GM10248 (cell line): ENCODE measurements around the gene WDFY4.

ENCODE experiments used
- CTCF ChIA-PET: fragments of 300-600 bp; sonication (Branson Sonifier 250); formaldehyde crosslinking; extraction: SDS; loops from one replicate; lab custom pipeline; 2021; ENCODE audit warnings: antibody characterized with exemption; lab: Yijun Ruan, JAX
- POLR2A ChIA-PET: fragments of 350-650 bp; sonication (Branson Sonifier 250); formaldehyde crosslinking; extraction: SDS; loops from one replicate; lab custom pipeline; 2020; ENCODE audit warnings: antibody characterized with exemption; lab: Yijun Ruan, JAX
- DNase-seq: peaks from one replicate; pipeline ENCODE4 v3.0.0; 2012; ENCODE audit errors: extremely low spot score
- TF ChIP-seq, protein P1 (sequence below): IDR thresholded peaks from 2 replicates; pipeline ENCODE4 v1.5.1; 2012; ENCODE audit warnings: mild to moderate bottlenecking, low read depth; ENCODE audit errors: extremely low read depth, missing control alignments, control extremely low read depth

Gene WDFY4

GRCh38 chr10:48796713-48797245 lies 112.1 kb downstream of the WDFY4 start:
- ChIA-PET CTCF (interaction anchor here (1.1 kb wide), 1 partner anchor 12 kb away, joined by 4 read pairs; no protein-coding TSS in a partner anchor), POLR2A (no interaction called here)
- TF ChIP-seq, protein P1, sequence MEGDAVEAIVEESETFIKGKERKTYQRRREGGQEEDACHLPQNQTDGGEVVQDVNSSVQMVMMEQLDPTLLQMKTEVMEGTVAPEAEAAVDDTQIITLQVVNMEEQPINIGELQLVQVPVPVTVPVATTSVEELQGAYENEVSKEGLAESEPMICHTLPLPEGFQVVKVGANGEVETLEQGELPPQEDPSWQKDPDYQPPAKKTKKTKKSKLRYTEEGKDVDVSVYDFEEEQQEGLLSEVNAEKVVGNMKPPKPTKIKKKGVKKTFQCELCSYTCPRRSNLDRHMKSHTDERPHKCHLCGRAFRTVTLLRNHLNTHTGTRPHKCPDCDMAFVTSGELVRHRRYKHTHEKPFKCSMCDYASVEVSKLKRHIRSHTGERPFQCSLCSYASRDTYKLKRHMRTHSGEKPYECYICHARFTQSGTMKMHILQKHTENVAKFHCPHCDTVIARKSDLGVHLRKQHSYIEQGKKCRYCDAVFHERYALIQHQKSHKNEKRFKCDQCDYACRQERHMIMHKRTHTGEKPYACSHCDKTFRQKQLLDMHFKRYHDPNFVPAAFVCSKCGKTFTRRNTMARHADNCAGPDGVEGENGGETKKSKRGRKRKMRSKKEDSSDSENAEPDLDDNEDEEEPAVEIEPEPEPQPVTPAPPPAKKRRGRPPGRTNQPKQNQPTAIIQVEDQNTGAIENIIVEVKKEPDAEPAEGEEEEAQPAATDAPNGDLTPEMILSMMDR = no peak
- no peak for DNase-seq

GRCh38 chr10:48797830-48798229 lies 113.2 kb downstream of the WDFY4 start:
- CTCF ChIA-PET = no interaction called here
- POLR2A ChIA-PET = no interaction called here
- DNase-seq = no peak
- TF ChIP-seq, protein P1 = no peak

- ChIA-PET CTCF (no interaction called here), POLR2A (no interaction called here)
- no peak for DNase-seq
- TF ChIP-seq, protein P1 = no peak
These were observed 114.0 kb downstream of the WDFY4 start for GRCh38 chr10:48798481-48799254.

DNA sequence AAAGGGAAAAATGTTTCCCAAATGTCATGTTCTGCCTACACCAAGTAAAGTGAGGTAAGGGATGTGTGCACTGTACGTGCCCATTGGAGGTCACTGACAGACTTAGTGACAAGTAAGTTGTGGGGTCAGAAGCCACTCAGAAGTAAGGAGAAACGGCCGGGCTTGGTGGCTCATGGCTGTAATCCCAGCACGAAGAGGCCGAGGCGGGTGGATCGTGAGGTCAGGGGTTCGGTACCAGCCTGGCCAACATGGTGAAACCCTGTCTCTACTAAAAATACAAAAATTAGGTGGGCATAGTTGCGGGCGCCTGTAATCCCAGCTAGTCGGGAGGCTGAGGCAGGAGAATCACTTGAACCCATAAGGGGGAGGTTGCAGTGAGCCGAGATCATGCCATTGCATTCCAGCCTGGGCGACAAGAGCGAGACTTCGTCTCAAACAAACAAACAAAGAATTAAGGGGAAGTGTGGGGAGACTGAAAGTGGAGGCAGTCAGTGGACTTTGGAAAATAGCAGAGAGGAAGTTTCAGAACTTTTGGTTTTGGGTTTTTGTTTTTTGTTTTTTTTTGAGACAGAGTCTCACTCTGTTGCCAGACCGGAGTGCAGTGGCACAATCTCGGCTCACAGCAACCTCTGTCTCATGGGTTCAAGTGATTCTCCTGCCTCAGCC lies 114.8 kb downstream of the WDFY4 start:
- DNase-seq = no peak
- POLR2A ChIA-PET = no interaction called here
- TF ChIP-seq, protein P1 = no peak
- CTCF ChIA-PET = interaction anchor here (5.9 kb wide), 1 partner anchor 142 kb away, joined by 47 read pairs; no protein-coding TSS in a partner anchor

DNA sequence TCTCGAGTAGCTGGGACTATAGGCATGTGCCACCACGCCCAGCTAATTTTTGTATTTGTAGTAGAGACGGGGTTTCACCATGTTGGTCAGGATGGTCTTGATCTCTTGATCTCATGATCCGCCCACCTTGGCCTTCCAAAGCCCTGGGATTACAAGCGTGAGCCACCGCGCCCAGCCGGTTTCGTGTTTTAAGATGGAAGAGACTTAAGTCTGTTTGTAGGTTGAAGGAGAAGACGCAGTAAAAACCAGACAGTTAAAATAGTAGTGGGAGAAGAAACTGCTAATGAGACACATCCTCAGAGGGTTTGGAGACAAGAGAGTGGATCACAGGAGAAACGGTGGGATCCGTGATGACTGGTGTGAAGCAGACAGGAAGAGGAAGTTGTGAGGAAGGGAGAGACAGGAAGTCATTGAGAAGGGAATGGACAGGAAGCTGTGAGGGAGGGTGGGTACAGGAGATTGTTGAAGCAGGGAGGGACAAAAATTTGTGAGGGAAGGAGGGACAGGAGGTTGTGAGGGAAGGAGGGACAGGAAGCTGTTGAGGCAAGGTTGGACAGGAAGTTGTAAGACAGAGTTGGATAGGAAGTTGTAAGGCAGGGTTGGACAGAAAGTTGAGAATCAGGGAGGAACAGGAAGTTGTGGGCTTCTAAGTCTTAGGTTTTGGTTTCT lies 115.5 kb downstream of the WDFY4 start:
- TF ChIP-seq, protein P1 = no peak
- POLR2A ChIA-PET = no interaction called here
- no peak for DNase-seq
- CTCF ChIA-PET = interaction anchor here (2.0 to 5.9 kb wide), 2 partner anchors 35 to 143 kb away, joined by 7 to 47 read pairs; no protein-coding TSS in a partner anchor

- ChIA-PET CTCF (interaction anchor here (2.0 to 5.9 kb wide), 2 partner anchors 34 to 144 kb away, joined by 7 to 47 read pairs; no protein-coding TSS in a partner anchor), POLR2A (no interaction called here)
- DNase-seq = no peak
- TF ChIP-seq, protein P1 = no peak
These were observed 116.3 kb downstream of the WDFY4 start for GRCh38 chr10:48801001-48801421.
